HFFc6 (cell line): Measurements from ENCODE around the gene PSORS1C2. TPM values are rescaled to one million over a fixed set of nuclear protein-coding genes. Genes with fewer than 3 reads are reported as not detected.
"Not testable (repeated sequence)": the region's sequence is repeated elsewhere in the genome, so short reads cannot be mapped to it uniquely, and the experiment has no call there.

Experiments
- DNase-seq: peaks from one replicate; pipeline ENCODE4 v3.0.0-alpha.2; 2018
- H3K27ac Mint-ChIP-seq: 2 replicates; pipeline ENCODE4 v1.8.0; 2020; ENCODE audit warnings: mild to moderate bottlenecking, mixed read lengths
- H3K27me3 Mint-ChIP-seq: 2 replicates; pipeline ENCODE4 v1.8.0; 2021; ENCODE audit warnings: mild to moderate bottlenecking, moderate library complexity, mixed read lengths; ENCODE audit not compliant: insufficient read depth
- H3K36me3 Mint-ChIP-seq: 2 replicates; pipeline ENCODE4 v1.8.0; 2021; ENCODE audit warnings: low read depth, mixed read lengths
- H3K4me1 Mint-ChIP-seq: 2 replicates; pipeline ENCODE4 v1.8.0; 2020; ENCODE audit warnings: low read depth, mixed read lengths
- H3K4me3 Mint-ChIP-seq: 2 replicates; pipeline ENCODE4 v1.8.0; 2020; ENCODE audit warnings: mild to moderate bottlenecking, moderate library complexity, mixed read lengths
- H3K9me3 Mint-ChIP-seq: 2 replicates; pipeline ENCODE4 v1.8.0; 2020; ENCODE audit warnings: mild to moderate bottlenecking, mixed read lengths
- CTCF ChIP-seq: fragments of 200-600 bp; sonication (generic); IDR thresholded peaks from 2 replicates; pipeline ENCODE4 v1.5.0; 2021; ENCODE audit warnings: antibody characterized with exemption, mild to moderate bottlenecking
- total RNA-seq, 6 experiments: library from RNA; stranded (reverse); fragmentation: NEBNext Ultra II Directional; extraction: Animal tissue kit (Norgen Biotek cat#: 25700); gene quantifications; 2 replicates in 1 of 6; 3 replicates in 5 of 6; pipeline ENCODE4 v1.2.3, GENCODE V29; 2021

Gene PSORS1C2
- total RNA-seq, 6 experiments from 2014 or later = not detected

GRCh38 chr6:31169123-31169857 is 30.4 kb upstream of the PSORS1C2 start:
- TF ChIP-seq CTCF = no peak
- Mint-ChIP-seq H3K9me3 (no peaks in the 10 kb centered on the region), H3K4me3 (no peak overlapping the region), H3K27ac (no peak overlapping the region), H3K4me1 (peaks cover 13% of the 10 kb centered on the region), H3K27me3 (no peaks in the 10 kb centered on the region; the same call in 1 of the 2 replicates), H3K36me3 (0 out of 2 replicates have a peak, but pooled peaks cover 4% of the 10 kb centered on the region)
- DNase-seq = peak; percentile 5

- TF ChIP-seq CTCF = no peak
- no peaks in the 10 kb centered on the region; the same call in 1 of the 2 replicates for H3K27me3 Mint-ChIP-seq
- H3K9me3 Mint-ChIP-seq = no peaks in the 10 kb centered on the region
Observed at GRCh38 chr6:31168606-31169005, 29.7 kb upstream of the PSORS1C2 start.

GRCh38 chr6:31165986-31166385 is 27.1 kb upstream of the PSORS1C2 start:
- H3K4me3 Mint-ChIP-seq = no peak overlapping the region
- no peak for TF ChIP-seq CTCF
- H3K27ac Mint-ChIP-seq = no peak overlapping the region
- 0 out of 2 replicates have a peak, but pooled peaks cover 8% of the 10 kb centered on the region for H3K36me3 Mint-ChIP-seq
- DNase-seq = no peak
- H3K4me1 Mint-ChIP-seq = peaks cover 26% of the 10 kb centered on the region
- no peaks in the 10 kb centered on the region for H3K9me3 Mint-ChIP-seq
- no peaks in the 10 kb centered on the region; the same call in 1 of the 2 replicates for H3K27me3 Mint-ChIP-seq

More at GRCh38 chr6:31168606-31169005, 29.7 kb upstream of the PSORS1C2 start:
- peaks cover 17% of the 10 kb centered on the region for H3K4me1 Mint-ChIP-seq
- H3K36me3 Mint-ChIP-seq = 0 out of 2 replicates have a peak, but pooled peaks cover 4% of the 10 kb centered on the region
- no peak overlapping the region for H3K27ac Mint-ChIP-seq
- no peak for DNase-seq
- no peak overlapping the region for H3K4me3 Mint-ChIP-seq

GRCh38 chr6:31165064-31165832 is 26.4 kb upstream of the PSORS1C2 start:
- H3K4me1 Mint-ChIP-seq = peaks cover 26% of the 10 kb centered on the region
- not testable (repeated sequence) for H3K27me3 Mint-ChIP-seq, H3K9me3 Mint-ChIP-seq, DNase-seq, H3K36me3 Mint-ChIP-seq, H3K27ac Mint-ChIP-seq, H3K4me3 Mint-ChIP-seq

GRCh38 chr6:31164475-31165063 is 25.7 kb upstream of the PSORS1C2 start:
- H3K4me1 Mint-ChIP-seq = peaks cover 31% of the 10 kb centered on the region
- DNase-seq, H3K36me3 Mint-ChIP-seq: not testable (repeated sequence)

GRCh38 chr6:31163922-31164321 is 25.1 kb upstream of the PSORS1C2 start:
- DNase-seq = no peak
- Mint-ChIP-seq H3K4me3 (no peak overlapping the region), H3K9me3 (no peaks in the 10 kb centered on the region), H3K27me3 (no peaks in the 10 kb centered on the region; the same call in 1 of the 2 replicates), H3K36me3 (0 out of 2 replicates have a peak, but pooled peaks cover 8% of the 10 kb centered on the region), H3K4me1 (peaks cover 33% of the 10 kb centered on the region), H3K27ac (no peak overlapping the region)
- no peak for TF ChIP-seq CTCF

More at GRCh38 chr6:31164475-31165063, 25.7 kb upstream of the PSORS1C2 start:
- H3K4me3 Mint-ChIP-seq, H3K27me3 Mint-ChIP-seq, H3K27ac Mint-ChIP-seq, H3K9me3 Mint-ChIP-seq: not testable (repeated sequence)
